PC-9 (cell line): Measurements from ENCODE around the gene RXRB.

ENCODE experiments used
- CTCF ChIP-seq: fragments of 200-600 bp; sonication (generic); conservative IDR thresholded peaks from 2 replicates; pipeline ENCODE4 v1.6.1; 2017; ENCODE audit warnings: mixed run types, antibody characterized with exemption, mild to moderate bottlenecking, moderate library complexity
- EZH2 ChIP-seq: fragments of 200-600 bp; sonication (generic); IDR thresholded peaks from 2 replicates; pipeline ENCODE4 v1.8.0; 2017; ENCODE audit warnings: antibody characterized with exemption, low read depth

DNA sequence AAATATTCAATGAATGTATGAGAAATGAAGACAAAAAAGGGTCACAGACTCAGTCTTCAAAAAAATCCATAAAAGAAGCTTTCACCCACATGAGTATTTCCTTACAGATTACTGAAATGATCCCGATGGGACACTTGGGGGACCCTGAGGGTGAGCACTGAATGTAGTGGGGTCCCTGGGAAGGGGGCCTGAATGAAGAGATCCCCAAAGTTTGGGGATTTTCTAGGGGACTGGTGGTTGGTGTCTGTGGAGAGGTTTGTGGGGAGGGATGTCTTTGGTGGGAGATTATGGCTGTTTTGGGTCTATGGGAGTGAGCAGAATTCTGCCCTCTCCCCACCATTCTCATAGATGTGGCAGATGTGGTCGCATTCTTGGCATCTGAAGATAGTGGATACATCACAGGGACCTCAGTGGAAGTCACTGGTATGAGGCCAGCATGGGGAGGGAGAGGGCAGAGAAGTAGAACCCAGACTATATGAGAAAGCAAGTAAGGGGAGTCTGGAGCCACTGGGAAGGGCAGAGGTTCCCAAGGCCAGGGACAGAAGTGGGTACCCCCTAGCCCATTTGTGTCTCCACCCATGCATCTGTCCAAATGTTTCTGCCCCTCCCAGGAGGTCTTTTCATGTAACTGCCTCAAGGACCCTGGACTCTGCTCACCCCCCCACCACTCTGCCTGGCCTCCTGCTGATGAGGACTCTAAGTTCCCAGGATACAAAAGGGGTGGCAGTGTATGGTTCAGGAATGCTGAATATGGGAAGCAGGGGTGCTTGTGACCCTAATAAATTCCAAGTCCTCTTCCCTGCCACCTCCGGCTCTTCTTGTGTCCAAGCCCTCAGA is 5.8 kb upstream of the RXRB start:
- TF ChIP-seq CTCF (no peak), EZH2 (no peak)
